Stimulated activated CD8-positive, alpha-beta memory T cell treated with anti-CD3 and anti-CD28 coated beads, Interleukin-4, amount 100 ng/mL, for 24 hours (primary cell): ENCODE data around the gene RNF41.

Experiments
- DNase-seq: peaks from one replicate; pipeline ENCODE4 v3.0.0-alpha.2; 2020; ENCODE audit warnings: low read depth

The RNF41 gene

GRCh38 chr12:56243731-56244181 lies 22.0 kb upstream of the RNF41 start:
- no peak for DNase-seq

- DNase-seq = no peak
Observed at GRCh38 chr12:56242986-56243385, 21.3 kb upstream of the RNF41 start.

GRCh38 chr12:56241424-56242303 lies 19.9 kb upstream of the RNF41 start:
- no peak for DNase-seq

GRCh38 chr12:56237552-56237951 lies 15.8 kb upstream of the RNF41 start:
- no peak for DNase-seq

GRCh38 chr12:56236985-56237384 lies 15.3 kb upstream of the RNF41 start:
- no peak for DNase-seq

- DNase-seq = no peak
Observed at GRCh38 chr12:56236091-56236490, 14.4 kb upstream of the RNF41 start.

- DNase-seq = no peak
Observed at GRCh38 chr12:56234746-56235436, 13.2 kb upstream of the RNF41 start.

- no peak for DNase-seq
Observed at GRCh38 chr12:56231184-56231582, 9.5 kb upstream of the RNF41 start.

- no peak for DNase-seq
Observed at GRCh38 chr12:56230432-56231183, 8.9 kb upstream of the RNF41 start.

- no peak for DNase-seq
Observed at GRCh38 chr12:56229916-56230431, 8.3 kb upstream of the RNF41 start, which contains the start of gene SLC39A5. Gene SLC39A5 (plus strand): TSS chr12:56230051. CDS start chr12:56231275, 1,224 bp downstream.

- no peak for DNase-seq
Observed at GRCh38 chr12:56229082-56229481, 7.4 kb upstream of the RNF41 start.

- DNase-seq = no peak
Observed at GRCh38 chr12:56224954-56225353, 3.2 kb upstream of the RNF41 start.

GRCh38 chr12:56224102-56224701 lies 2.5 kb upstream of the RNF41 start, which contains the start of gene NABP2:
Gene NABP2 (plus strand): TSS chr12:56224342. CDS start chr12:56224857, 515 bp downstream.
- peak; percentile 94 for DNase-seq

- no peak for DNase-seq
Observed at GRCh38 chr12:56223571-56224101, 1.9 kb upstream of the RNF41 start.

- no peak for DNase-seq
Observed at GRCh38 chr12:56222531-56222895, 791 bp upstream of the RNF41 start.

GRCh38 chr12:56221232-56221756 lies 428 bp downstream of the RNF41 start:
- DNase-seq = no peak

GRCh38 chr12:56220611-56221231 lies 1.0 kb downstream of the RNF41 start:
- no peak for DNase-seq

GRCh38 chr12:56219840-56220239 lies 1.9 kb downstream of the RNF41 start:
- DNase-seq = no peak

GRCh38 chr12:56216461-56216860 lies 5.3 kb downstream of the RNF41 start:
- DNase-seq = no peak

GRCh38 chr12:56213878-56214277 lies 7.8 kb downstream of the RNF41 start:
- no peak for DNase-seq

GRCh38 chr12:56212361-56212760 lies 9.4 kb downstream of the RNF41 start:
- no peak for DNase-seq
